HG02840 (cell line): ENCODE results near the gene KCNMA1.

ENCODE experiments used
- ATAC-seq: cut with Tn5 transposase; IDR thresholded peaks from one replicate; pipeline ENCODE4 v1.9.1; 2021; ENCODE audit warnings: mild to moderate bottlenecking, moderate library complexity, moderate number of reproducible peaks; ENCODE audit not compliant: unreplicated experiment, low FRiP score

KCNMA1 gene

DNA sequence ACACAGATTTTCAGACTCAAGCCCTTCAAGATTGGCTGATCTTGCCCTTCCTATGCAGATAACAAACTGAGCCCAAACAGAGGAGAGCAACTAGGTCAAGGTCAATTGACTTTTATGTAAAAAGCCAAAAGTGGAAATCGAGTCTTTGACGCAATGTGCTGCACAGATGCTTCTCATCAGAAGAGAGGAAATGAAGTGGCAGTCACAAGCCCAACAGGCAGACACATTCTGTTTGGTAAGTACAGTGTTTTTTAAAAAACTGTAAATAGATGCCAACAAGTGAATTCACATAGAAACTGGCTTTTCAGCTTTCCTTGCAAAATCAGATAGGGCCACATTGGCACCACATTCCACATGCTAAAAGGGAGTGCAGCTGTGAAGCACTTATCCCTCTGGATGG, 606.6 kb downstream of the KCNMA1 start:
- no peak for ATAC-seq

DNA sequence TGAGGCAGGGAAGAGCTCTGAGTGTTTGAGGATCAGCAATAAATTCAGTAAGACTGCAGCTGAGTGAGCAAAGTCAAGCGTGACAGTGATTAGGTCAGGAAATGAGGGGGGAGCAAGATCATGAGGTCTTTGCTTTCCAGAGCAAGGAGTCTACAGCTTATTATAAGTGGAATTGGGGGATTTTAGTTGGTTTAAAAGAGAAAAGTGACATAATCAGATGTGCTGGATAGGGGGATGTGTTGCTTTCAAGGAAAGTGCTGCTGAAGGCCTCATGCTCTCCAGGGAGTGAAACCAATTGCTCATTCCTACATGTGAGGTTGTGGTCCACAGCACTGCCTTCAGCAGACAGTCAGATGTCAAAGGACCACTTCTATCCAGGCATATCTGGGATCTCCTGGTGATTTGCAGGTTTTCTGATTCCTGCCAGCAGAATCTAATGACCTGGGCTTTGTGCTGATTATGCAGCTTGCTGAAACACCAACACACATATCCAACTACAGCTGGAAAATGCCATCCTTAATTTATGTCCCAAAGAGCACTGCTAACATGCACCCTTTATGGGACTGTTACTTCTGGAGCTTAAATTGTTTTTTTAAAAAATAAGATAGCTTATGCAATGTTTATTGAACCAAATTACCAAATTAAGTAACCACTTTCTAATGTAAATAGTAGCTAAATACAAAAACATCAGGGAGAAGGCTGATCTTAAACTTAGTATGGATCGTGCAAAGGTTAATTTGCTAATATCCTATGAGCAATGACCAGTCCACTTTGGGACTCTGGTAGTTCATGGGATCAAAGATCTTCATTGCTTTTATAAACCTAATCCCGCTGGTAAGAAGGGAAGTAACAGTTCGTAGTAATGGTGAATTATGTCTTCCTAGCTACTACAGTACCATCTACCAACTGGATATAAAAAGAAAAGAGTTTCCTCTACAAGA, 607.6 kb downstream of the KCNMA1 start:
- ATAC-seq = no peak

DNA sequence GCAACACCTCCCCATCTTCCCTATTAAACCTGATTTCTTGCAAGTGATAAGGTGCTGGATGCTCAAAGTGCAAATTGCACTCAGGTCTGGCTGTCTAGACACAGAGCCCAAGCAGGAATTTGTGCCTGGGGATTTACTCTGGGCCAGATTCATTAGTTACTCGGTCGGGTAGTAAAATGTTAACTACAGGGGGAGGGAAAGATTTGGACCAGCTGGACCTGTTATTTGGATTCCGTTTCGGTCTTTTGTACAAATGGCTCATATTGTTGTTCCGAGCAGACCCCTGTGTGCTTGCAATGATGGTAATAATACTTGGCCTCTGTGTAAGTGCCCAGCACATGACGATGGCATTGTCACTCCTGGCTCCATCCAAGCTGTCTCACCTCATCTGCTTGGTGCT, 609.6 kb downstream of the KCNMA1 start:
- no peak for ATAC-seq

DNA sequence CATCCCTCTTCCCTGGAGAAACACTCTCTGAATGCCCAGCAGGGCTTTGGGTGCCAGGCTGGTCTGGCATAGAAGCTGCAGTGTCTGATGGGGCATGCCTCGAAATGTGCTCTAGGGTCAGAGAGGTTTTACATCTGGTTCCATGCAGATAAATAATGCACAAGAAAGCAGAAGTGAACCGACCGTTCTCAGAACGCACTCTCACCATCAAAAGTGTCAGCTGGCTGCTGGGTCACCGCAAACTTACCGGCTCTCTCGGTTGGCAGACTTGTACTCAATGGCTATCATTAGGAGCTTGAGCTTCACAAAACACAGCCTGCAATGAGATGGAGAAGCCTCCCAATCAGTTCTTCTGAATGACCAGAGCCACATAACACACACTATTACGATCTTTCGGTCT, 610.0 kb downstream of the KCNMA1 start:
- ATAC-seq = no peak

DNA sequence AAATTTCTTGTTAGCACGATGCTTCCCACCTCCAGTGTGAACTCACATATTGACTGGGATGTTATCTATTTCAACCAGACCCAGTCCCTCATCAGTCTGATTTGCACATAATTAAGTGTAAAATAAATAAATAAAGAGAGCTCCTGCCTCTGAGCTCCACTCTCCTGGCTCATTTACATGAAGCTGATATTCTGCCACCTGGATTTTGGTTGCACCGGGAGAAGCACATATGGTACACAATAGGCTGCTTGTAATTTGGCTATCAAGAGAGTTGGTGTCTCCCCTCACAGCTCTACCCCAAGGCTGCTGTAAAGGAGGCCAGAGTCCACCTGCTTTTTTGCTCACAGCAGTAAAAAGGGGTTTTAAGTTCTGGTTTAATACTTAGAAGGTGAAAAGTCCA, 610.5 kb downstream of the KCNMA1 start:
- no peak for ATAC-seq

DNA sequence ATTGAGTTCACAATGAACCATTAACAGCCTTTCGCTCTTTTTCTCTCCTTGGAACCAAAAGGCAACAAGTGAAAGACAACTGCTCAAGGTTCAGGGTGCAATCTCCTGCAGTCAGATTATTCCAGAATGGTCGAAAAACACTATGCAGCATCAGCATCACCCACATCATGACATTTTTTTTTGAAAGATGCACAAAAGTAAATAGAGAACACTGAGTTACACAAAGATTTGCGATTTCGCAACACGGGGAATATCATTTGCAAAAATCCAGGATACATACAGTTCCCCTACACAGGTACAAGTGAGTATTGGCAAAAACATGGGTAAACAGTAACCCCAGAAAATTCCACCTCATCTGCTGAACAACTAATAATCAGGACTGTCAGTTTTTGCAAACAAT, 611.5 kb downstream of the KCNMA1 start:
- no peak for ATAC-seq

DNA sequence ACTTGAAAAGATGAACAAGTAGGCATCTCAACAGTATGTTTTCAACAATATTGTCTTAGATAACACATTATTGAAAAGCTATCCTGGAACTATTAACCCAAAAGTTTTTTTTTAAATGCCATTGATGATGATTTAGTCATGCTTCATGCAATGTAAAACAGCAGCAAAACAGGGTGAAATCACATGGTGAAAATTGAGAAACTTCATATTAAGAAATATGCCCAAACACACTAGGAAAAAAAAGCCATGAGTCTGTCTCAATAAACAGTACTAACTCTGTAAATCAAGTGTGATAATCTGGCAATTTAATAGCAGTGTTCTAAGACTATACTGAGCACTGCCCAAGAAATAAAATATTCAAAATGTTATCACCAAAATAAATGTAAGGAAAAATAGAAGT, 613.1 kb downstream of the KCNMA1 start:
- no peak for ATAC-seq

DNA sequence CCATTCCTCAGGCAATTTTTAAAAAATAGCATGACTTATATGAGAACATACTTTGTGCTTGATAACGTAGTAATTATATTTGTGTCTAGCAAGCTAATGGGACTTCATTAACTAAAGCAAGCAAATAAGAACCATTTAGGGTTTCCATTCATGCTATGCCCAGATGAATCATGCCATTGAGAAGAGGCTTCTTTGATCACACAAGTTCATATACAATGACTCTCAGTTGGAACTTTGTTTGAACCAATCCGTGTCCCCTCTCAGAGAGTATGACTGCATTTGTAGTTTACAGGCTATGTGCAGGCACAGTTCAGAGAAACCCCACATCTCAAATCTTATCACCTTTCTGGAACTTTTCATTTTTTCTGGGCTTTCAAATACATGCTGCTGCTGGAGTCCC, 614.2 kb downstream of the KCNMA1 start:
- ATAC-seq = no peak

DNA sequence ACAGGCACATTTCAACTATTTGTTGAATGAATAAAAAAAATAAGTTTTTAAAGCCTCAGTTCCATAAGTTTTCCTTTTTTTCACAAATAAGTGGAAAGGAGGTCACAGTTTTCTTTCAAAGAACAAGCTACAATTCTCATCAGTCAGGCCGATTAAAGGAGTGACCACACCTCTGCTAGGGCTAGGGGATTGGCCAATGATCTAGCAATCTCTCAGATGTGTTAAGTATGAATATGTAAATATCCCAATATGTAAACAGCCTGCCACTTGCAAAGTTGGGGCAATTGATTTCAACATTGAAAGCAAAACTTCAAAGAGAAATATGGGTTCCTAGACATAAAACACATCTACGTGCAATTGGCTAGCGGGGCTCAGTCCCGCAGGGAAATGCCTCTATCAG, 614.9 kb downstream of the KCNMA1 start:
- ATAC-seq = no peak

DNA sequence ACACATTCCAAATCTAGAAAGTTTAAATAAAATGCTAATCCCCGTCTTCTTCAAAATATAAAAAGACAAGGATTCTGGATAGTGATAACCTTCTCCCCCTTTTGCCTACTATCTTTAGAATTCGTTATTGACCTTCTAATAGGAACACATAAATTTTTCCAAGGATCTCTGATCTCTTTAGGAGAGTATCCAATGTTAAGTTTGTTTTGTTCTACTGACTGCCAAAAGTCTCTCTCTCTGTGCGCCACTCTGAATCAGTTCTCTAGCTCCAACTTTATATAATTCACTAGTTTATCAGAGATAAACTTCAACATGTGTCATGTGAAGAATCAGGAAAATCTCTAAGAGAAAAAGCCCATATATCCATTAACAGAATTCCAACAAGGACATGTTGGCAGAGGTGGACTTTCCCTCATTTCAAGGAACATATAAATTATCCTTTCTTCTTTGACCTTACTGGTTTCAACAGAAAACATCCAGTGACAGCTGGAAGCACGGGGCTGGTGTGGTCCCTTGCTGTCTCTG, 615.6 kb downstream of the KCNMA1 start:
- no peak for ATAC-seq

DNA sequence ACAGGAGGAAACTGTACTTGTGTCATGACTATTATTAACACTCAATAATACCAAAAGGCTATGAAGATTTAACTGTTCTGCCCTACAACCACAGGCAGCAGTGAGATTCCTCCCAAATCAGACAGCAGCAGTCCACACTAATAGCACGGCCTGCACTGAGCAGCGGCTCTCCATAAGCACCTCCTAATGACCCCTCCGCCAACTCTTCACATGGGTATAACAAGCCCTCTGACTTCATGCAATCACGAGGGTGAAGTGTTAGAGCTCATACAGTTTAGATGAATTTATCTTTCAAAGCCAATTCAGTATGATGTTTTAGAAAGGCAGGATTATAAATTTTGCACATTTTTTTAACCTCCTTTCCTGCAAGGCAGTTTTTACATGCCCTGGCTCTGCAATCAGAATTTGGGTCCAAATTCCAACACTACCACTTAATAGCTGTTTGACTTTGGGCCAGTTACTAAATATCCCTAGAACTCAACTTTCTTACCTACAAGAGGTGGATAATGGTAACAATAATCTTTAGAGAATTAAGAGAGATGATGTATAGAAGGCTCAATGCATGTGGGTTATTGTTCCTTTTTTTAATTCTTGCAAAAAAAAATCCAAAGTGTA, 617.1 kb downstream of the KCNMA1 start:
- ATAC-seq = no peak

DNA sequence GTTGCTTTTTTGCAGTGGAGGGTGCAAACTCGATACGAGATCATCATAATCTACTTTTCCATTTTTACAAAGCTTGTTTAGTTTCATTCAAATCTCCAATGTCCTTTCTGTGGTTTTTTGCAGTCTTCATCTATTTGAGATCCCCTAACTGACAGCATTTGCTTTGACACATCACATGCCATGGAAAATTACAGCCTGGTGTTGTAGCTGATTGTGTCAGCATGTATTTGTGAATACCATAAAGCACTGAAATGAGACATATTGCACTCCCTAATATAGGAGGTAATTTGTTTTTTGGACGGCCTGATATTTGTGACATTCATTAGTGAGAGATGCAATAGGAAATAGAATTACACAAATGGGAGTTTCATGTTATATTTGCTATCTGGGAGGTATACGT, 620.8 kb downstream of the KCNMA1 start:
- ATAC-seq = no peak

DNA sequence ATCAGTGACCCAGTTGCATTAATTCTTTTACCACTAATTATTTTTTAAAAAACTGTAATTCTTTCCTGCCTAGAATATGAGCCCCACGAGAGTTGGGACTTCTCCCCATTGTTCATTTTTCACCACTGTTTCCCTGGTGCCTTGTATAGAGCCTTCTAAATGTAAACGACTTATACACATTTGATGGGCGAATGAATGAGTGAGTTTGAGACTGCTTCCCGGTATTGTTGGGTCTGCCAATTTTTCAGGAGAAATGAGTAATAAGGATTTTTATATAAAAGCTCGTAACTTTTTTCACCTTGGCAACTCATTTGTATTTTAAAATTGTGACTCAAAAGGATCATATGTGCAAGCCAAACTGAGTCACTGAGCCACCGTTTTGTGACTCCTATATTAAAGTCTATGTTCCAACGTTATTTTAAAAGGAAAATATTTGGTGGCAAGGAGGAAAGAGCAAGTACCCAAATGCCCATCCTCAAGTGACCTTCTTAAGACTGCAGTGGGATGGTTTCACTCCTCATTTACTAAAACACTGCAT, 621.3 kb downstream of the KCNMA1 start:
- no peak for ATAC-seq

DNA sequence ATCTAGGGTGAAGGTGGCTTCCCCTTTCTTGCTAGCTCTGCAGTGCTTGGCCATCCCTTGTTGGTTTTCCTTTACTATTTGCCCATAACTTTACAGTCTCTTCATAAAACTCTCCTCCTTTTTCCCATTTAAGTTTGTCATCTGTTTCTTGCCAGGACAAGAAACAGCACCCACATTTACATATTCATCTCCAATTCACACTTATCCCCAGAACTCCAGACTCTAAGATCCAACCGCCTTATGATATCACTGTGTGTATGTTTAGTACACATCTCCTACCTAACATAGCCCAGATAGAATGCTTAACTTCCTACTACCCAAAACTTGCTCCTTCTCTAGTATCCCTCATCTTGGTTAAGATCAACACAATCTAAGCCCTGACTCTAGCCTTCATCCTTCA, 622.2 kb downstream of the KCNMA1 start:
- no peak for ATAC-seq

DNA sequence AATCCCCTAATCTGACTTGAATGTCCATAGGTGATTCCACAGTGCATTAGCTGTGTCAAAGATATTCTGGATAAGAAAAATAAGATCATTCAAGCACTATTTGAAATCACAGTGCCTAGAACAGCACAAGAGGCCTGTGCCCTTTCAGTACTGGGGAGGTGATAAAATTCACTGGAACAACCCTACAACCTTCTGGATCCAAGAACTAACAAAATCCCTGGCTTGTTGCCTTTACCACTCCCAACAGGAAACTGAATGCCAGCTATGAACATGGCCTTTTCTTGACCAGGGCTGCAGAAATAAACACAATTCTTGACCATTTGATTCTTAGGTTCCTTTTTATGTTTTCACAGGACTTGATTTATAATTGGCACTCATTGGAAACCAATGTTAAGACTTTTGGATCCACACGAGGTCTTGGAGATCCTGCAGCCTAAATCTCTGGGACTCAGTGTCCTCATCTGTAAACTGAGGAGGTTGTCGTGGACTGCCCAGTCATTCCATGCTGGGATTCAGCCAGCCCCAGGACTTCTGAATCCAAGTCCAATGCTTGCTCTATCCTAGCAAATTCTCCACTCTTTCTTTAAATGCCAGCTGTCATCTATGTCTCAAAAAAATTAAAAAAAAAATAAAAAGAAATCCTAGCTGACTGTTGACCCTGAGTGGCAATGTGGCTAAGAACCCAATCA, 624.7 kb downstream of the KCNMA1 start:
- ATAC-seq = no peak

DNA sequence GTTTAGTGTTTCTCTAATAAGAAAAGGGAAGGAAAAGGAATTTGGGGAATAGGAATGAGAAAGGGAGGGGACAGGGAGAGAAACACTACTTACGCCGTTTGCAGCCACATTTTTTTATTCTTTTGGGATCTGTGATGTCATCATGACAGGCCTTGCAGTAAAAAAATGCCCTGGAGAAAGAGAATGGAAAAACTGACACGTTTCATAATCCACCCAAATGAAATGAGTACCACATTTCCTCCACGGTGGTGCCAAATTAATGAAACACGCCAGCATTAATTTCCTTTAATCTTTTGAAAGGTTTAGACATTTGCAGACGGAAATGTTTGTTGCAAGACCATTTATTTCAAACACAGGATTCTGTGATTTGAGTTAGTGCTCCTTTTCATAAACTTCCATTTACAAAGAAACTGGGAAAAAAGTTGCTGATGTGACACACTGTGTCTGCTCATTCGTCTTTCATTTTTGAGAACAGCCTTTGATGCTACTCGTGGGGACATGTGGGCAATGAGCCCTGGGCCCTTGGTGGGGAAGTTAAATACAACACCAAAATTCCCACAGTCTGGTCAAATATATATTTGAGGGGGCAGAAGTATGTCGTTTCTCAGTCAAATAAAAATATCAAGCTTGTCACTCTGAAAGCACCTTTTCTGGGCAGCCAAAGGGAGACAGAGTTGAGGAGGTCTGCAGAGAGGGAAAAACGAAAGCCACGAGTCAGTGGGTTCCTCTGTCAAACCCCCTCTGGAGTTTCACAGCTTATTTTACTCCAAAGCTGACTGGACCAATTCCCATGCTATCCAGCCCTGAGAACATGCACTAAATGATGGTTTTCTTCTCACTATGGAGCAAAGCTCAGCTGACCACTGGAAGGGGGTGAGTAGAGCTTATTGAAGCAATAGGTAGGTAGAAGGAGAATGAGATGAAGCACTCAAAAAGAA, 625.5 kb downstream of the KCNMA1 start:
- no peak for ATAC-seq

DNA sequence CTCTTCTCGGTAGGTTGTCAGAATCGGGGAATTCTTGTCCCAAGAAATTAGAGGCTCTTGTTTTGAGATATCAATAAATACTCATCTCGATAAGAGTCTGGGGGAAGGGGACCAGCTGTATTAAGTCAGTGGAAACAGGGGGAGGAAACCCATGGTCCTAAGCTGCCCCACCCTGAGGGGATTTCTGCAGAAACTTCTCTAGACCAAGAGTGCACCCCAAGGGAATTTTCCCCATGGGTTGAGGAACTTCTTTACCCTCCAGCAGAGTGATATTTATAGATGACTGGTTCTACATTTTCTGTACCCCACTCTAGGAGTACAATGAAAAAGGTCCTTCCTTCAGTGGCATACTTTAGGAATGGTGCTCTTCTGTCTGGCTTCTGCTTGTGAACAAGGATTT, 627.2 kb downstream of the KCNMA1 start:
- ATAC-seq = no peak

DNA sequence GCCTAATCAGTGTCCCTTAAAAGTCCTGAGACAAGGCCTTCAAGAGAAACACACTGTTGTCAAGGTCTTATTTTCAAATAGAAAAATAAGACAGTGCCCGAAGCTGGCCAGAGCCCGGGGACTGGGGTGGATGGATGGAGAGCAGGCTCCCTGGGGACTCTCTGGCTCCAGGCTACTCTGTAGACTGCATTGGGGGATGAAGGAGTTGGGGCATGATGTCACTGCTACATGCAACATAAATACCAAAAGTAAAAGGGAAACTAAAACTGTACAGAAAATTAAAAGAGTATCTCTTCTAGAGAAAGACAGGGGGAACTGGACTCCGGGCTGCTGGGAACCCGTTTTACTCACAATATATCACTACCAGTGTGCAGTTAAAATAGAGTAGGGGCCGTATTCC, 629.8 kb downstream of the KCNMA1 start:
- no peak for ATAC-seq

DNA sequence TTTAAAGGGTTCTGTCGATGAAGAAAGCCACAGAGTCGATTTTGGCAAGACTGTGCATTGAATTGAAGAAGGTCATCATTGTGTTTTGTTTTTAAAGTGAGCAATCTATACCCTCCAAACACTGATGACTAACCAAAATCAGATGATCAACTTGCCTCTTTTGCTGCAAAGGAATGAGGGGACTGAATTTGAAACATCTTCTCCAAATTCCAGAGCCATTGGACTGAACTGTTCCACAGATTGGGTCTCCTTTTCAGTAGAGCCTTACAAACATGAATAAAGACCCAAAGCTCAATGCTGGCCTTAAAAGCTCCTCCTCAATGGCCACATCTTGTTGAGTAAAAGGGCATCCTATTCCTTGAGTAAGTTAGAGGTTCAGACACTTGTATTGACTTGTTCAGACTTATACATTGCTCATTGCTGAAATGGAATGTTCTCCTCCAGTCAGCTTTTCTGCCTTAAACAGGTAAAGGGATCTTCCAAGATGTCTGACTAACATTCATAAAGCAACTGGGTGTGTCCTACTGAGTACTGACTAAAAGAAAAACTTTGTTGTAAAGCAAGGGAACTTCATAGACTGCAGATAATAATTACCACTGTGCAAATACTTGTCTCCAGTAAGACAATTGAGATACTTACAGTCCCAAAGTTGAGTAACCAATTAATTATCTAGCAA, 630.6 kb downstream of the KCNMA1 start:
- ATAC-seq = no peak
